IMR-90 (cell line): ENCODE measurements around the gene EEPD1.

ENCODE experiments used
- BHLHE40 ChIP-seq: fragments of 150-350 bp; IDR thresholded peaks from 2 replicates; pipeline ENCODE4 v1.6.1; 2016; ENCODE audit warnings: mild to moderate bottlenecking, low read depth, low read length
- CEBPB ChIP-seq: IDR thresholded peaks from 2 replicates; pipeline ENCODE4 v1.6.1; 2012; ENCODE audit warnings: low read depth, low read length, improper control_type of control experiment
- CHD1 ChIP-seq: IDR thresholded peaks from 2 replicates; pipeline ENCODE4 v1.6.1; 2012; ENCODE audit warnings: low read depth, low read length, improper control_type of control experiment
- ELK1 ChIP-seq: fragments of 150-350 bp; IDR thresholded peaks from 2 replicates; pipeline ENCODE4 v1.6.1; 2016; ENCODE audit warnings: low read depth, mild to moderate bottlenecking, low read length, moderate library complexity, borderline replicate concordance
- MAFK ChIP-seq: IDR thresholded peaks from 2 replicates; pipeline ENCODE4 v1.6.1; 2012; ENCODE audit warnings: low read depth, low read length, improper control_type of control experiment
- MAZ ChIP-seq: IDR thresholded peaks from 2 replicates; pipeline ENCODE4 v1.6.1; 2012; ENCODE audit warnings: low read depth, mild to moderate bottlenecking, low read length, improper control_type of control experiment, moderate library complexity, borderline replicate concordance
- MXI1 ChIP-seq: IDR thresholded peaks from 2 replicates; pipeline ENCODE4 v1.6.1; 2012; ENCODE audit warnings: low read depth, mild to moderate bottlenecking, low read length, moderate library complexity, borderline replicate concordance
- NFE2L2 ChIP-seq: fragments of 150-350 bp; IDR thresholded peaks from 2 replicates; pipeline ENCODE4 v1.6.1; 2016; ENCODE audit warnings: low read depth, mild to moderate bottlenecking, low read length
- POLR2A ChIP-seq: IDR thresholded peaks from 2 replicates; pipeline ENCODE4 v1.6.1; 2012; ENCODE audit warnings: mild to moderate bottlenecking, low read depth, low read length
- RAD21 ChIP-seq: IDR thresholded peaks from 2 replicates; pipeline ENCODE4 v1.6.1; 2012; ENCODE audit warnings: low read length, improper control_type of control experiment
- RFX5 ChIP-seq: IDR thresholded peaks from 2 replicates; pipeline ENCODE4 v1.8.0; 2012; ENCODE audit warnings: low read depth, mild to moderate bottlenecking, low read length, moderate library complexity
- SMC3 ChIP-seq: fragments of 150-350 bp; IDR thresholded peaks from 2 replicates; pipeline ENCODE4 v1.6.1; 2016; ENCODE audit warnings: low read depth, mild to moderate bottlenecking, antibody characterized with exemption, low read length, moderate library complexity
- TF ChIP-seq, protein P1 (sequence below): conservative IDR thresholded peaks from 2 replicates; pipeline ENCODE4 v1.5.1; 2012; ENCODE audit warnings: mild to moderate bottlenecking, low read depth, low read length, improper control_type of control experiment
- TF ChIP-seq, protein P2 (sequence below): fragments of 150-350 bp; IDR thresholded peaks from 2 replicates; pipeline ENCODE4 v1.6.1; 2017; ENCODE audit warnings: mild to moderate bottlenecking, antibody characterized with exemption, low read length, low read depth

DNA sequence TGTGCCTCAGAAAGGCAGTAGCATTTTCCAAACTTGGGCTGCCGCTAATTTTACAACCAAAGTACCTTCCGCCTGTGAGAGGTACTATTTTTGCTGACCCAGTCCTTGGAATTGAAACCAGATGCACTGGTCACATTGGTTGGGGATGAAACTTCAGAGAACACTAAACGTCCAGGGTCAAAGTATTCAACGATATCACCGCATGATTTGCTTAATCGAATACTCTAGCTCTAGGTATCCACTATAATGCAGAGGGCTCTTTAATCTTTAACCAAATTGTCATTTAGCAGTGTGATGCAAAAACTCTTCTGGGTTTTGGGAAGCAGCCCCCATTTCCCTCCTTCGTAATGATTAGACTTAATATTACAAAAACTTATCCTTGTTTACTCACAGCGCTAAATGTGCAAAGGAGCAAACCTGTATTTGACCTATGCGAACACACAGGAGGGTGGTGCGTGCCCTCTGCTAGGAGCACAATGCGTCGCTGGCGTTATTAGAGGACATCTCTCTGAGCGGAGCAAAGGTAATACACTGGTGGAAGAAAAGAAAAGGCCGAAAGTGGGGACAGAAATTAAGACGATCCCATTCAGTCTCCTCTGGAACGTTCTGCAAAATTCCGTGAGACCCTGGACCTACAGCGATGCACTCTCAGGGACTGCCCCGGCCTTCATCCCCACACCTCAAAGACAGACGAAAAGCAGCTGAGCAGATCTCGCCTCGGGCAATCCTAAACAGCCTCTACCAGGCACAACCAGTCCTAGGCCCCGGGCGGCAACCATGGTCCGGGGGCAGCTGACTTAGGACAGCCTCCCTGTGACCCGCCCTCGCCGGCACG lies 916 bp upstream of the EEPD1 start:
- no peak for TF ChIP-seq POLR2A
- no peak for TF ChIP-seq ELK1
- TF ChIP-seq, protein P1, sequence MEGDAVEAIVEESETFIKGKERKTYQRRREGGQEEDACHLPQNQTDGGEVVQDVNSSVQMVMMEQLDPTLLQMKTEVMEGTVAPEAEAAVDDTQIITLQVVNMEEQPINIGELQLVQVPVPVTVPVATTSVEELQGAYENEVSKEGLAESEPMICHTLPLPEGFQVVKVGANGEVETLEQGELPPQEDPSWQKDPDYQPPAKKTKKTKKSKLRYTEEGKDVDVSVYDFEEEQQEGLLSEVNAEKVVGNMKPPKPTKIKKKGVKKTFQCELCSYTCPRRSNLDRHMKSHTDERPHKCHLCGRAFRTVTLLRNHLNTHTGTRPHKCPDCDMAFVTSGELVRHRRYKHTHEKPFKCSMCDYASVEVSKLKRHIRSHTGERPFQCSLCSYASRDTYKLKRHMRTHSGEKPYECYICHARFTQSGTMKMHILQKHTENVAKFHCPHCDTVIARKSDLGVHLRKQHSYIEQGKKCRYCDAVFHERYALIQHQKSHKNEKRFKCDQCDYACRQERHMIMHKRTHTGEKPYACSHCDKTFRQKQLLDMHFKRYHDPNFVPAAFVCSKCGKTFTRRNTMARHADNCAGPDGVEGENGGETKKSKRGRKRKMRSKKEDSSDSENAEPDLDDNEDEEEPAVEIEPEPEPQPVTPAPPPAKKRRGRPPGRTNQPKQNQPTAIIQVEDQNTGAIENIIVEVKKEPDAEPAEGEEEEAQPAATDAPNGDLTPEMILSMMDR: no peak
- TF ChIP-seq SMC3: no peak
- TF ChIP-seq, protein P2, sequence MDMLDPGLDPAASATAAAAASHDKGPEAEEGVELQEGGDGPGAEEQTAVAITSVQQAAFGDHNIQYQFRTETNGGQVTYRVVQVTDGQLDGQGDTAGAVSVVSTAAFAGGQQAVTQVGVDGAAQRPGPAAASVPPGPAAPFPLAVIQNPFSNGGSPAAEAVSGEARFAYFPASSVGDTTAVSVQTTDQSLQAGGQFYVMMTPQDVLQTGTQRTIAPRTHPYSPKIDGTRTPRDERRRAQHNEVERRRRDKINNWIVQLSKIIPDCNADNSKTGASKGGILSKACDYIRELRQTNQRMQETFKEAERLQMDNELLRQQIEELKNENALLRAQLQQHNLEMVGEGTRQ: no peak
- TF ChIP-seq CEBPB: no peak
- TF ChIP-seq MXI1: no peak
- TF ChIP-seq CHD1: no peak
- no peak for TF ChIP-seq NFE2L2
- no peak for TF ChIP-seq MAFK
- no peak for TF ChIP-seq MAZ
- no peak for TF ChIP-seq RAD21
- TF ChIP-seq RFX5: no peak
- no peak for TF ChIP-seq BHLHE40
